Eye (tissue), 1 donor: Measurements from ENCODE around the gene PTPRE.
"Not testable (repeated sequence)": the region's sequence is repeated elsewhere in the genome, so short reads cannot be mapped to it uniquely, and the experiment has no call there.

ENCODE experiments used
- DNase-seq: peaks from one replicate; pipeline ENCODE4 v3.0.0-alpha.2; 2015

PTPRE gene

GRCh38 chr10:128081222-128081621 is 174.3 kb downstream of the PTPRE start:
- DNase-seq, result no peak

- DNase-seq, result no peak
These were observed 174.8 kb downstream of the PTPRE start for GRCh38 chr10:128081720-128082119.

- DNase-seq, result no peak
These were observed 176.4 kb downstream of the PTPRE start for GRCh38 chr10:128083191-128083895.

GRCh38 chr10:128084364-128084763 is 177.5 kb downstream of the PTPRE start:
- DNase-seq, result no peak

GRCh38 chr10:128084991-128085390 is 178.1 kb downstream of the PTPRE start:
- DNase-seq, result no peak

GRCh38 chr10:128086003-128086863 is 179.3 kb downstream of the PTPRE start:
- peak; percentile 27 for DNase-seq

- no peak for DNase-seq
These were observed 180.4 kb downstream of the PTPRE start for GRCh38 chr10:128087146-128087883.

GRCh38 chr10:128087884-128088709 is 181.2 kb downstream of the PTPRE start:
- no peak for DNase-seq

GRCh38 chr10:128091636-128092210 is 184.8 kb downstream of the PTPRE start:
- no peak for DNase-seq

GRCh38 chr10:128092454-128092853 is 185.6 kb downstream of the PTPRE start:
- DNase-seq, result no peak

GRCh38 chr10:128094596-128094995 is 187.7 kb downstream of the PTPRE start:
- not testable (repeated sequence) for DNase-seq

GRCh38 chr10:128095027-128095752 is 188.3 kb downstream of the PTPRE start:
- no peak for DNase-seq

- DNase-seq, result no peak
These were observed 189.0 kb downstream of the PTPRE start for GRCh38 chr10:128095753-128096469.

- DNase-seq, result no peak
These were observed 189.7 kb downstream of the PTPRE start for GRCh38 chr10:128096486-128097199.

- DNase-seq, result no peak
These were observed 190.9 kb downstream of the PTPRE start for GRCh38 chr10:128097783-128098182.

GRCh38 chr10:128098631-128099030 is 191.7 kb downstream of the PTPRE start:
- no peak for DNase-seq

GRCh38 chr10:128099901-128100300 is 193.0 kb downstream of the PTPRE start:
- DNase-seq, result no peak

GRCh38 chr10:128101901-128102300 is 195.0 kb downstream of the PTPRE start:
- no peak for DNase-seq

- DNase-seq, result no peak
These were observed 195.8 kb downstream of the PTPRE start for GRCh38 chr10:128102480-128103228.
